Measurements from ENCODE around the gene ANKRD12. TPM values are rescaled to one million over a fixed set of nuclear protein-coding genes. Genes with fewer than 3 reads are reported as not detected.

The ANKRD12 gene
- total and polyA plus RNA-seq, 12 donors: 14.1 to 91.2 (median 36.5) TPM

- H3K9me3 ChIP-seq (replicated peaks in 1 of 3): no peaks in the 10 kb centered on the region
- no peaks in the 10 kb centered on the region for H3K4me1 ChIP-seq (replicated peaks in 1 of 2)
- DNase-seq: no peak
- WGBS, 4 donors: 92 to 100% (median 98%) methylated on average over 1 of the region's 1 CpG
- no peak overlapping the region for H3K27ac ChIP-seq
- no peak overlapping the region for H3K4me3 ChIP-seq
- peaks cover 0 to 5% of the 10 kb centered on the region in 2 donors for H3K36me3 ChIP-seq (replicated peaks in 1 of 2)
- TF ChIP-seq POLR2A (IDR thresholded peaks at IDR 0.05) (no peak), CTCF (IDR thresholded peaks at IDR 0.05) (no peak)
- intact Hi-C loops (cut with DNase I): no loop called here
- H3K27me3 ChIP-seq: no peaks in the 10 kb centered on the region
These were observed 139.3 kb downstream of the ANKRD12 start for GRCh38 chr18:9275890-9276289.

- intact Hi-C loops (cut with DNase I): no loop called here
- H3K4me1 ChIP-seq (replicated peaks in 1 of 2): no peaks in the 10 kb centered on the region
- no peaks in the 10 kb centered on the region for H3K27me3 ChIP-seq
- DNase-seq: no peak
- no peak for TF ChIP-seq CTCF (IDR thresholded peaks at IDR 0.05)
- H3K27ac ChIP-seq: no peak overlapping the region
- H3K36me3 ChIP-seq (replicated peaks in 1 of 2): peaks cover 0 to 5% of the 10 kb centered on the region in 2 donors
- no peaks in the 10 kb centered on the region for H3K9me3 ChIP-seq (replicated peaks in 1 of 3)
- 91 to 100% (median 97%) methylated on average over 1 of the region's 1 CpG for WGBS, 4 donors
- H3K4me3 ChIP-seq: no peak overlapping the region
These were observed 141.4 kb downstream of the ANKRD12 start for GRCh38 chr18:9278028-9278427.

- DNase-seq: no peak
- Histone ChIP-seq H3K9me3 (replicated peaks in 1 of 3) (no peaks in the 10 kb centered on the region), H3K4me1 (replicated peaks in 1 of 2) (no peaks in the 10 kb centered on the region), H3K4me3 (no peak overlapping the region), H3K27me3 (no peaks in the 10 kb centered on the region), H3K36me3 (replicated peaks in 1 of 2) (peaks cover 0 to 5% of the 10 kb centered on the region in 2 donors), H3K27ac (no peak overlapping the region)
- TF ChIP-seq POLR2A (IDR thresholded peaks at IDR 0.05): no peak
- TF ChIP-seq CTCF (IDR thresholded peaks at IDR 0.05): no peak
- intact Hi-C loops (cut with DNase I): no loop called here
- 73 to 83% (median 79%) methylated on average over 5 of the region's 5 CpGs for WGBS, 4 donors
These were observed 144.3 kb downstream of the ANKRD12 start for GRCh38 chr18:9280849-9281248.

GRCh38 chr18:9281780-9282179, 145.2 kb downstream of the ANKRD12 start:
- 92 to 98% (median 94%) methylated on average over 1 of the region's 1 CpG for WGBS, 4 donors
- TF ChIP-seq CTCF (IDR thresholded peaks at IDR 0.05) (no peak), POLR2A (IDR thresholded peaks at IDR 0.05) (no peak)
- no peaks in the 10 kb centered on the region for H3K27me3 ChIP-seq
- no peak overlapping the region for H3K27ac ChIP-seq
- no peaks in the 10 kb centered on the region for H3K9me3 ChIP-seq (replicated peaks in 1 of 3)
- DNase-seq: no peak
- H3K4me3 ChIP-seq: no peak overlapping the region
- peaks cover 0 to under 1% of the 10 kb centered on the region in 2 donors for H3K36me3 ChIP-seq (replicated peaks in 1 of 2)
- no peaks in the 10 kb centered on the region for H3K4me1 ChIP-seq (replicated peaks in 1 of 2)
- intact Hi-C loops (cut with DNase I): no loop called here
